ENCODE results near the gene PYGO1.
"Not testable (repeated sequence)": the region's sequence is repeated elsewhere in the genome, so short reads cannot be mapped to it uniquely, and the experiment has no call there.

PYGO1 gene

GRCh38 chr15:55573224-55573623 is 14.9 kb downstream of the PYGO1 start:
- DNase-seq (ENCODE audit: low read depth in 1 of 2, low spot score in 1 of 2): no peak

GRCh38 chr15:55564347-55565145 is 23.6 kb downstream of the PYGO1 start:
- no peak for DNase-seq (ENCODE audit: low read depth in 1 of 2, low spot score in 1 of 2)

- no peak for DNase-seq (ENCODE audit: low read depth in 1 of 2, low spot score in 1 of 2)
Measured at GRCh38 chr15:55562601-55563000, 25.5 kb downstream of the PYGO1 start.

- no peak for DNase-seq (ENCODE audit: low read depth in 1 of 2, low spot score in 1 of 2)
Measured at GRCh38 chr15:55555089-55555488, 33.1 kb downstream of the PYGO1 start.

GRCh38 chr15:55552926-55553325 is 35.2 kb downstream of the PYGO1 start:
- no peak for DNase-seq (ENCODE audit: low read depth in 1 of 2, low spot score in 1 of 2)

GRCh38 chr15:55552451-55552850 is 35.7 kb downstream of the PYGO1 start:
- DNase-seq (ENCODE audit: low read depth in 1 of 2, low spot score in 1 of 2): no peak

- DNase-seq (ENCODE audit: low read depth in 1 of 2, low spot score in 1 of 2): no peak
Measured at GRCh38 chr15:55549305-55549704, 38.8 kb downstream of the PYGO1 start.

- DNase-seq (ENCODE audit: low read depth in 1 of 2, low spot score in 1 of 2): no peak
Measured at GRCh38 chr15:55546718-55547117, 41.4 kb downstream of the PYGO1 start.

GRCh38 chr15:55535436-55535835 is 52.7 kb downstream of the PYGO1 start:
- no peak for DNase-seq (ENCODE audit: low read depth in 1 of 2, low spot score in 1 of 2)

- DNase-seq (ENCODE audit: low read depth in 1 of 2, low spot score in 1 of 2): no peak
Measured at GRCh38 chr15:55532944-55533343, 55.2 kb downstream of the PYGO1 start.

GRCh38 chr15:55530861-55531313 is 57.3 kb downstream of the PYGO1 start:
- no peak for DNase-seq (ENCODE audit: low read depth in 1 of 2, low spot score in 1 of 2)

- no peak for DNase-seq (ENCODE audit: low read depth in 1 of 2, low spot score in 1 of 2)
Measured at GRCh38 chr15:55528812-55529211, 59.3 kb downstream of the PYGO1 start.

- DNase-seq (ENCODE audit: low read depth in 1 of 2, low spot score in 1 of 2): no peak
Measured at GRCh38 chr15:55527150-55527549, 61.0 kb downstream of the PYGO1 start.

GRCh38 chr15:55526559-55527036 is 61.5 kb downstream of the PYGO1 start:
- DNase-seq (ENCODE audit: low read depth in 1 of 2, low spot score in 1 of 2): no peak

GRCh38 chr15:55522742-55523450 is 65.2 kb downstream of the PYGO1 start:
- DNase-seq (ENCODE audit: low read depth in 1 of 2, low spot score in 1 of 2): no peak

- no peak for DNase-seq (ENCODE audit: low read depth in 1 of 2, low spot score in 1 of 2)
Measured at GRCh38 chr15:55518641-55519040, 69.5 kb downstream of the PYGO1 start.

- no peak for DNase-seq (ENCODE audit: low read depth in 1 of 2, low spot score in 1 of 2)
Measured at GRCh38 chr15:55518009-55518408, 70.1 kb downstream of the PYGO1 start.

- DNase-seq (ENCODE audit: low read depth in 1 of 2, low spot score in 1 of 2): no peak
Measured at GRCh38 chr15:55515991-55516776, 72.0 kb downstream of the PYGO1 start.

GRCh38 chr15:55515491-55515890 is 72.7 kb downstream of the PYGO1 start:
- no peak for DNase-seq (ENCODE audit: low read depth in 1 of 2, low spot score in 1 of 2)

GRCh38 chr15:55514414-55514850 is 73.7 kb downstream of the PYGO1 start:
- DNase-seq (ENCODE audit: low read depth in 1 of 2, low spot score in 1 of 2): no peak

- DNase-seq (ENCODE audit: low read depth in 1 of 2, low spot score in 1 of 2): not testable (repeated sequence)
Measured at GRCh38 chr15:55513621-55514413, 74.3 kb downstream of the PYGO1 start.

Data from activated T-helper 1 cell treated with anti-CD3 and anti-CD28 coated beads, Interleukin-2, amount 50 U/mL, for 16 hours (primary cell).